ENCODE results near the gene RPA1. TPM values are rescaled to one million over a fixed set of nuclear protein-coding genes. Genes with fewer than 3 reads are reported as not detected.

The RPA1 gene
- total RNA-seq, 3 donors from 2014 or later (not counting 1 experiment from before 2014, with no cell fraction given): 70.9 to 101 (median 98.9) TPM

GRCh38 chr17:1867307-1867706, 37.5 kb downstream of the RPA1 start:
- Mint-ChIP-seq H3K4me3 (no peak overlapping the region), H3K36me3 (no peaks in the 10 kb centered on the region), H3K4me1 (peaks cover 17 to 20% of the 10 kb centered on the region in 2 donors), H3K9me3 (no peaks in the 10 kb centered on the region), H3K27ac (no peak overlapping the region), H3K27me3 (ENCODE audit: low read depth in 2 of 2) (no peaks in the 10 kb centered on the region)
- WGBS (ENCODE audit: insufficient coverage): 100% methylated on average over 3 of the region's 3 CpGs
- intact Hi-C loops (cut with micrococcal nuclease): loop anchor here (5.0 kb wide), 1 partner anchor 145 kb away; the partner anchor contains the start of gene WDR81
- no peaks in the 10 kb centered on the region for H3K27me3 ChIP-seq (ENCODE audit: control insufficient read depth, insufficient read depth, low read length)
- TF ChIP-seq, protein P1, sequence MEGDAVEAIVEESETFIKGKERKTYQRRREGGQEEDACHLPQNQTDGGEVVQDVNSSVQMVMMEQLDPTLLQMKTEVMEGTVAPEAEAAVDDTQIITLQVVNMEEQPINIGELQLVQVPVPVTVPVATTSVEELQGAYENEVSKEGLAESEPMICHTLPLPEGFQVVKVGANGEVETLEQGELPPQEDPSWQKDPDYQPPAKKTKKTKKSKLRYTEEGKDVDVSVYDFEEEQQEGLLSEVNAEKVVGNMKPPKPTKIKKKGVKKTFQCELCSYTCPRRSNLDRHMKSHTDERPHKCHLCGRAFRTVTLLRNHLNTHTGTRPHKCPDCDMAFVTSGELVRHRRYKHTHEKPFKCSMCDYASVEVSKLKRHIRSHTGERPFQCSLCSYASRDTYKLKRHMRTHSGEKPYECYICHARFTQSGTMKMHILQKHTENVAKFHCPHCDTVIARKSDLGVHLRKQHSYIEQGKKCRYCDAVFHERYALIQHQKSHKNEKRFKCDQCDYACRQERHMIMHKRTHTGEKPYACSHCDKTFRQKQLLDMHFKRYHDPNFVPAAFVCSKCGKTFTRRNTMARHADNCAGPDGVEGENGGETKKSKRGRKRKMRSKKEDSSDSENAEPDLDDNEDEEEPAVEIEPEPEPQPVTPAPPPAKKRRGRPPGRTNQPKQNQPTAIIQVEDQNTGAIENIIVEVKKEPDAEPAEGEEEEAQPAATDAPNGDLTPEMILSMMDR (IDR thresholded peaks at IDR 0.05): no peak
- DNase-seq: no peak
- H3K4me3 ChIP-seq (ENCODE audit: low read length): no peak overlapping the region
- ATAC-seq: no peak
- H3K4me1 ChIP-seq (ENCODE audit: control insufficient read depth, insufficient read depth, low read length): peaks cover 10% of the 10 kb centered on the region
- no peaks in the 10 kb centered on the region for H3K9me3 ChIP-seq (ENCODE audit: control insufficient read depth, insufficient read depth, low read length)
- peaks cover 2% of the 10 kb centered on the region for H3K36me3 ChIP-seq (ENCODE audit: control insufficient read depth, insufficient read depth, low read length)
- H3K27ac ChIP-seq (ENCODE audit: low read length): no peak overlapping the region

DNA sequence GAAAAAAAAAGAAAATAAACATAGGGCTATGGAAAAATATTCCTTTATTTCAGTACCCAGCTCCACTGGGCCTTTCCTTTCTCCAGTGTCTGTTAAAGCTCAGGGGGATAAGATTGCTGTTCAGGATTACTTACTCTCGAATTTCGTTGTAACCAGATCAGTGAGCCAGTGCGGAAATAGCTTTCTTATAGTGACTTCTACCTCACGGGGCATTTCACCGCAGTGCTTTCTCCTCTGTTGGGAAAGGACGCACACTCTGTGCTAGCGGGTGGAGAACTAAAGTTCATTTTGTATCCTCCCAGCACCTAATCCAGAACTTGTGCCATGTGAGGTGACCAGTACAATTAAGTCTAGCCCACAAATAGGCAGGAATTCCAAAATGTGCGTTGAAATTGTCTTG, 38.3 kb downstream of the RPA1 start:
- 92% methylated on average over 8 of the region's 8 CpGs for WGBS (ENCODE audit: insufficient coverage)
- no peak overlapping the region for H3K27ac Mint-ChIP-seq

DNA sequence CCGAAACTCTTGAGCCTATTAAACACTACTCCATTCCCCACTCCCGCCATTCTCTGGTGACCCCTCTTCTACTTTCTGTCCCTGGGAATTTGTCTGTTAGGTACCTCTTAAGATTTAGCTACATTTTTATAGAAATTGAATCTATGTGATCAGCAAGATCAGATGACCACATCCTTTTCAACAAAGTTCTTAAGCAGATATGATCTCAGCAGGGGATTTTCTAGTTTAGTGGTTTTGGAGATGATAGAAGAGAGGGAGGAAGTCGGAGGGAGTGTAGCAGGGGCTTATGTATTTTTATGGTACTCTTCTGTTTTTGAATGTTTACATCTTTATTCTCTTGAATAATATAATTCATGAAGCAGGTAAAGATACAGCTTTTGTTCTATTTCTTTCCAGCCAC, 40.8 kb downstream of the RPA1 start:
- H3K9me3 Mint-ChIP-seq: no peaks in the 10 kb centered on the region
- H3K36me3 Mint-ChIP-seq: peaks cover 23% of the 10 kb centered on the region
- no peaks in the 10 kb centered on the region for H3K27me3 Mint-ChIP-seq (ENCODE audit: low read depth in 2 of 2)
- H3K9me3 ChIP-seq (ENCODE audit: control insufficient read depth, insufficient read depth, low read length): no peaks in the 10 kb centered on the region
- ATAC-seq (peak; percentile 67 to 91 (median 78)), DNase-seq (peak in 1 of 2 donors; percentile 82)
- H3K4me1 ChIP-seq (ENCODE audit: control insufficient read depth, insufficient read depth, low read length): peaks cover 10% of the 10 kb centered on the region
- TF ChIP-seq, protein P1 (IDR thresholded peaks at IDR 0.05): no peak
- H3K27me3 ChIP-seq (ENCODE audit: control insufficient read depth, insufficient read depth, low read length): no peaks in the 10 kb centered on the region
- H3K4me3 Mint-ChIP-seq: peak overlapping the region; percentile 42
- H3K4me3 ChIP-seq (ENCODE audit: low read length): no peak overlapping the region
- peak overlapping the region; percentile 11 for H3K27ac ChIP-seq (ENCODE audit: low read length)
- intact Hi-C loops (cut with micrococcal nuclease): no loop called here
- H3K36me3 ChIP-seq (ENCODE audit: control insufficient read depth, insufficient read depth, low read length): peaks cover 23% of the 10 kb centered on the region
- peak overlapping the region; percentile 70 to 77 for H3K27ac Mint-ChIP-seq
- H3K4me1 Mint-ChIP-seq: peaks cover 17 to 20% of the 10 kb centered on the region in 2 donors
- WGBS (ENCODE audit: insufficient coverage): 49% methylated on average over 2 of the region's 3 CpGs

More for the DNA sequence above, 38.3 kb downstream of the RPA1 start:
- TF ChIP-seq, protein P1 (IDR thresholded peaks at IDR 0.05): no peak
- DNase-seq: no peak
- intact Hi-C loops (cut with micrococcal nuclease): loop anchor here (5.0 kb wide), 1 partner anchor 146 kb away; the partner anchor contains the start of gene WDR81
- Mint-ChIP-seq H3K4me3 (no peak overlapping the region), H3K9me3 (no peaks in the 10 kb centered on the region), H3K27me3 (ENCODE audit: low read depth in 2 of 2) (no peaks in the 10 kb centered on the region), H3K4me1 (peaks cover 17 to 20% of the 10 kb centered on the region in 2 donors), H3K36me3 (peaks cover 3% of the 10 kb centered on the region)
- ATAC-seq: no peak
- H3K4me3 ChIP-seq (ENCODE audit: low read length): no peak overlapping the region
- no peak overlapping the region for H3K27ac ChIP-seq (ENCODE audit: low read length)
- no peaks in the 10 kb centered on the region for H3K27me3 ChIP-seq (ENCODE audit: control insufficient read depth, insufficient read depth, low read length)
- H3K4me1 ChIP-seq (ENCODE audit: control insufficient read depth, insufficient read depth, low read length): peaks cover 10% of the 10 kb centered on the region
- H3K9me3 ChIP-seq (ENCODE audit: control insufficient read depth, insufficient read depth, low read length): no peaks in the 10 kb centered on the region
- H3K36me3 ChIP-seq (ENCODE audit: control insufficient read depth, insufficient read depth, low read length): peaks cover 7% of the 10 kb centered on the region

DNA sequence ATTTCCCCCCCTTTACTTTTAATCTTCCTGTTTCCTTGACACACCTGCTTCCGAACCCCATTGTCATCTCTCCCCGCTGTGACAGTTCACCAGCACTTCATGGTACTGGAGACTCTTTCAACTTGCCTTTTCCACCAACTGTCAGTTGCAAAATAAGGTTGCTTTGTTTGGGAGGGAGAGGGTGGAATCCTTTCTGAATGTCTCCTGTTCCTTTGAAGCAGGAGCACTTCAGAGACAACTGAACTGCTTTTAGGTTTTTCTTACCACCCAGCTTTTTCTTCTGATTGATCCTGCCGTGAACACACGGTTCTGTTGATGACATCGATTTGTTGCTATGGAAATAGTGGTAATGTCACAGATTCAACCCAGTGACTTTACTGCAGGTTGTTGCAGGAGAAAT, 42.0 kb downstream of the RPA1 start:
- peak in 1 of 2 donors; percentile 86 for DNase-seq
- peak overlapping the region; percentile 10 for H3K4me3 Mint-ChIP-seq
- H3K27me3 ChIP-seq (ENCODE audit: control insufficient read depth, insufficient read depth, low read length): no peaks in the 10 kb centered on the region
- H3K27me3 Mint-ChIP-seq (ENCODE audit: low read depth in 2 of 2): no peaks in the 10 kb centered on the region
- 62% methylated on average over 5 of the region's 5 CpGs for WGBS (ENCODE audit: insufficient coverage)
- peaks cover 17 to 20% of the 10 kb centered on the region in 2 donors for H3K4me1 Mint-ChIP-seq
- no peak overlapping the region for H3K27ac ChIP-seq (ENCODE audit: low read length)
- H3K27ac Mint-ChIP-seq: peak overlapping the region; percentile 48 to 85
- peaks cover 10% of the 10 kb centered on the region for H3K4me1 ChIP-seq (ENCODE audit: control insufficient read depth, insufficient read depth, low read length)
- intact Hi-C loops (cut with micrococcal nuclease): no loop called here
- TF ChIP-seq, protein P1 (IDR thresholded peaks at IDR 0.05): no peak
- H3K4me3 ChIP-seq (ENCODE audit: low read length): no peak overlapping the region
- H3K9me3 ChIP-seq (ENCODE audit: control insufficient read depth, insufficient read depth, low read length): no peaks in the 10 kb centered on the region
- no peaks in the 10 kb centered on the region for H3K9me3 Mint-ChIP-seq
- peaks cover 23% of the 10 kb centered on the region for H3K36me3 Mint-ChIP-seq
- peak in 1 of 3 donors; percentile 31 for ATAC-seq
- peaks cover 30% of the 10 kb centered on the region for H3K36me3 ChIP-seq (ENCODE audit: control insufficient read depth, insufficient read depth, low read length)

All from natural killer cell (primary cell).